CD14-positive monocyte (primary cell): ENCODE measurements around the gene AHCY. TPM values are rescaled to one million over a fixed set of nuclear protein-coding genes. Genes with fewer than 3 reads are reported as not detected.

Source experiments
- DNase-seq, 3 donors: peaks; one replicate each; pipeline ENCODE4 v3.0.0-alpha.2; 2011 to 2022
- H2AFZ ChIP-seq: 2 replicates; pipeline ENCODE4 v1.6.0; 2012; ENCODE audit warnings: mild to moderate bottlenecking, low read depth, low read length, inconsistent platforms; ENCODE audit not compliant: insufficient read depth, poor library complexity, severe bottlenecking
- H3K27ac ChIP-seq, 2 donors: 1 replicate in 1 of 2; 2 replicates in 1 of 2; pipeline ENCODE4 v1.5.1; 2012 to 2013; ENCODE audit warnings: low read length in 2 of 2, control low read depth in 1 of 2, inconsistent platforms in 1 of 2, low read depth in 1 of 2, mild to moderate bottlenecking in 1 of 2
- H3K27me3 ChIP-seq, 2 donors: one replicate each; pipeline versions ENCODE4 v1.6.0 to v1.6.1; 2011 to 2013; ENCODE audit warnings: low read length in 2 of 2; ENCODE audit not compliant: control insufficient read depth in 2 of 2, insufficient read depth in 2 of 2
- H3K36me3 ChIP-seq, 2 donors: replicated peaks in 1 of 2; 1 replicate in 1 of 2; 2 replicates in 1 of 2; pipeline versions ENCODE4 v1.5.1 to v1.6.1; 2012 to 2013; ENCODE audit warnings: low read length in 2 of 2, control low read depth in 1 of 2, inconsistent platforms in 1 of 2, mild to moderate bottlenecking in 1 of 2; ENCODE audit not compliant: insufficient read depth in 2 of 2, control insufficient read depth in 1 of 2
- H3K4me1 ChIP-seq, 2 donors: 1 replicate in 1 of 2; 2 replicates in 1 of 2; pipeline versions ENCODE4 v1.5.1 to v1.6.1; 2012 to 2013; ENCODE audit warnings: low read length in 2 of 2, control low read depth in 1 of 2, inconsistent platforms in 1 of 2, mild to moderate bottlenecking in 1 of 2, moderate library complexity in 1 of 2; ENCODE audit not compliant: insufficient read depth in 2 of 2, control insufficient read depth in 1 of 2
- H3K4me2 ChIP-seq: replicated peaks from 2 replicates; pipeline ENCODE3; 2012; ENCODE audit warnings: low read length, moderate library complexity, mild to moderate bottlenecking; ENCODE audit not compliant: poor library complexity, severe bottlenecking; ENCODE audit errors: extremely low read depth
- H3K4me3 ChIP-seq, 3 experiments: fragments of 200-600 bp in 1 of 3; sonication (generic) in 1 of 3; replicated peaks in 1 of 3; 1 replicate in 2 of 3; 2 replicates in 1 of 3; pipeline ENCODE4 v1.5.1; 2011 to 2013; ENCODE audit warnings: low read length in 3 of 3, mild to moderate bottlenecking in 3 of 3, control low read depth in 2 of 3, low read depth in 2 of 3, inconsistent platforms in 1 of 3, moderate library complexity in 1 of 3
- H3K79me2 ChIP-seq: 2 replicates; pipeline ENCODE4 v1.6.0; 2012; ENCODE audit warnings: mild to moderate bottlenecking, control low read depth, inconsistent platforms, low read length, moderate library complexity; ENCODE audit not compliant: insufficient read depth
- H3K9ac ChIP-seq: 2 replicates; pipeline ENCODE4 v1.6.0; 2017; ENCODE audit warnings: low read length, mild to moderate bottlenecking; ENCODE audit not compliant: insufficient read depth, poor library complexity, severe bottlenecking
- H3K9me3 ChIP-seq, 2 donors: replicated peaks in 1 of 2; 1 replicate in 1 of 2; 2 replicates in 1 of 2; pipeline versions ENCODE4 v1.5.1 to v1.6.1; 2012 to 2013; ENCODE audit warnings: low read length in 2 of 2, control low read depth in 1 of 2; ENCODE audit not compliant: control insufficient read depth in 1 of 2, insufficient read depth in 1 of 2
- H4K20me1 ChIP-seq: 2 replicates; pipeline ENCODE4 v1.6.0; 2012; ENCODE audit warnings: mild to moderate bottlenecking, low read length, control low read depth, moderate library complexity; ENCODE audit not compliant: insufficient read depth
- H3K27ac Mint-ChIP-seq, 7 donors: one replicate each; pipeline ENCODE4 v1.8.0; 2020; ENCODE audit warnings: mild to moderate bottlenecking in 7 of 7, mixed read lengths in 7 of 7, moderate library complexity in 6 of 7, inconsistent platforms in 2 of 7
- H3K27me3 Mint-ChIP-seq, 3 donors: one replicate each; pipeline ENCODE4 v1.8.0; 2021 to 2022; ENCODE audit warnings: low read depth in 3 of 3, mild to moderate bottlenecking in 3 of 3, mixed read lengths in 3 of 3, moderate library complexity in 3 of 3, inconsistent platforms in 1 of 3
- H3K36me3 Mint-ChIP-seq, 2 donors: one replicate each; pipeline ENCODE4 v1.8.0; 2020; ENCODE audit warnings: mixed read lengths in 2 of 2, inconsistent platforms in 1 of 2, mild to moderate bottlenecking in 1 of 2
- H3K4me1 Mint-ChIP-seq: one replicate; pipeline ENCODE4 v1.8.0; 2020; ENCODE audit warnings: mild to moderate bottlenecking, mixed read lengths
- H3K4me3 Mint-ChIP-seq, 2 donors: one replicate each; pipeline ENCODE4 v1.8.0; 2020; ENCODE audit warnings: mild to moderate bottlenecking in 2 of 2, mixed read lengths in 2 of 2, moderate library complexity in 1 of 2
- H3K9me3 Mint-ChIP-seq, 7 donors: one replicate each; pipeline ENCODE4 v1.8.0; 2020 to 2022; ENCODE audit warnings: mixed read lengths in 7 of 7, mild to moderate bottlenecking in 6 of 7, moderate library complexity in 6 of 7, inconsistent platforms in 2 of 7
- WGBS: methylation state at CpG from one replicate; pipeline ENCODE4 v1.1.5; 2013; ENCODE audit warnings: missing lambda C conversion rate; ENCODE audit not compliant: insufficient coverage; 5-methylcytosine and 5-hydroxymethylcytosine counted together
- intact Hi-C, 2 donors: fragments of 100-400 bp; cut with micrococcal nuclease; formaldehyde crosslinking; loops; one replicate each; pipeline versions ENCODE4 v1.15.0 to v1.15.1; 2023
- polyA plus RNA-seq, 3 donors: library from polyadenylated mRNA; depleted of rRNA in 1 of 3; unstranded in 2 of 3; stranded (reverse) in 1 of 3; fragments of 300-500 nt in 2 of 3; fragments of >200 nt in 1 of 3; fragmentation: Illumina TruSeq in 2 of 3; gene quantifications; 1 replicate in 2 of 3; 2 replicates in 1 of 3; pipeline ENCODE4 v1.2.3, GENCODE V29; 2012 to 2021
- TF ChIP-seq, protein P1 (sequence below): fragments of 200-600 bp; IDR thresholded peaks from one replicate; pipeline ENCODE4 v1.8.0; 2022; ENCODE audit warnings: antibody characterized with exemption, mild to moderate bottlenecking

Gene AHCY
- polyA plus RNA-seq, 3 donors: 35.7 to 42.7 (median 41.1) TPM

DNA sequence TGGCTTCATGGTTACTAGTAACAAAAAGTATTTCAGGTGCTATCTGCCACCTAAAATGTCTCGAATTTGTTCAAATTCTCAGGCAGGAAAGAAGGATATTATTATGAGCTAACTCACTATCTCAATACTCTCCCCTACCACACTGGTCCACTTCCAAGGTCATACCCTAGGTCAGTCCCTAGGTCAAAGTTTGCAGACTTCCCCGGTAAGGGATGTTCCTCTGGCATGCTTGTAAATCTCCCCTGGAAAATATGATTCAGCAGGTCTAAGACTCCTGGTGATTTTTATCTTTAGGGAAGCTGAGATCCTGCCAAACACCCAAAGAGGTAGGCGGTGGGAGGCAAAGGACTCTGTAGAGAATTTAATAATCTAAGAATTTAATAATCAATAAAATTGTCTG is 6.7 kb downstream of the AHCY start:
- H3K36me3 ChIP-seq: peaks cover 9 to 29% of the 10 kb centered on the region in 2 donors
- Mint-ChIP-seq H3K4me3 (no peak overlapping the region), H3K36me3 (peaks cover 18 to 36% of the 10 kb centered on the region in 2 donors), H3K27ac (no peak overlapping the region), H3K9me3 (peaks cover 0 to 4% (median 0%) of the 10 kb centered on the region in 7 donors), H3K4me1 (peaks cover 15% of the 10 kb centered on the region), H3K27me3 (peaks cover 0 to 3% (median 0%) of the 10 kb centered on the region in 3 donors)
- H3K27ac ChIP-seq: no peak overlapping the region
- peaks cover 45% of the 10 kb centered on the region for H3K79me2 ChIP-seq
- no peak overlapping the region for H3K4me2 ChIP-seq
- no peak for DNase-seq
- intact Hi-C loops: no loop called here
- no peaks in the 10 kb centered on the region for H3K9me3 ChIP-seq
- peaks cover 33 to 36% of the 10 kb centered on the region in 2 donors for H3K4me1 ChIP-seq
- TF ChIP-seq, protein P1, sequence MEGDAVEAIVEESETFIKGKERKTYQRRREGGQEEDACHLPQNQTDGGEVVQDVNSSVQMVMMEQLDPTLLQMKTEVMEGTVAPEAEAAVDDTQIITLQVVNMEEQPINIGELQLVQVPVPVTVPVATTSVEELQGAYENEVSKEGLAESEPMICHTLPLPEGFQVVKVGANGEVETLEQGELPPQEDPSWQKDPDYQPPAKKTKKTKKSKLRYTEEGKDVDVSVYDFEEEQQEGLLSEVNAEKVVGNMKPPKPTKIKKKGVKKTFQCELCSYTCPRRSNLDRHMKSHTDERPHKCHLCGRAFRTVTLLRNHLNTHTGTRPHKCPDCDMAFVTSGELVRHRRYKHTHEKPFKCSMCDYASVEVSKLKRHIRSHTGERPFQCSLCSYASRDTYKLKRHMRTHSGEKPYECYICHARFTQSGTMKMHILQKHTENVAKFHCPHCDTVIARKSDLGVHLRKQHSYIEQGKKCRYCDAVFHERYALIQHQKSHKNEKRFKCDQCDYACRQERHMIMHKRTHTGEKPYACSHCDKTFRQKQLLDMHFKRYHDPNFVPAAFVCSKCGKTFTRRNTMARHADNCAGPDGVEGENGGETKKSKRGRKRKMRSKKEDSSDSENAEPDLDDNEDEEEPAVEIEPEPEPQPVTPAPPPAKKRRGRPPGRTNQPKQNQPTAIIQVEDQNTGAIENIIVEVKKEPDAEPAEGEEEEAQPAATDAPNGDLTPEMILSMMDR: no peak
- no peak overlapping the region for H3K4me3 ChIP-seq
- H4K20me1 ChIP-seq: peaks cover 4% of the 10 kb centered on the region
- 83% methylated on average over 1 of the region's 3 CpGs for WGBS
- no peak overlapping the region for H3K9ac ChIP-seq
- no peak overlapping the region for H2AFZ ChIP-seq
- H3K27me3 ChIP-seq: no peaks in the 10 kb centered on the region

DNA sequence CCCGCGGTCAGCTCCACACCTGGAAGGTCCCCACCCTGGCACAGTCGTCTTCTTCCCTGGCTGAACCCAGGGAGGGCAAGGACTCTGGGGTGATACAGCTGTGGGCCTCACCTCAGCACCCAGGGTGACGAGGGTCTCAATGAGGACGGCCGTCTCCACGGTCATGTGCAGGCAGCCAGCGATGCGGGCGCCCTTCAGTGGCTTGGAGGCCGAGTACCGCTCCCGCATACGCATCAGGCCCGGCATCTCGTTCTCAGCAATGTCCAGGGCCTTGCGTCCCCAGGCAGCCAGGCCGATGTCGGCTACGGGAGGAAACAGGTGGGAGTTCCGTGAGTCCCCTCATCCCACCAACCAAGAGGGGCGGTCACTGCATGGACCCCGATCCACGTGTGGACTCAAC is 7.9 kb downstream of the AHCY start:
- peaks cover 4% of the 10 kb centered on the region for H4K20me1 ChIP-seq
- no peak overlapping the region for H3K4me3 Mint-ChIP-seq
- DNase-seq: no peak
- H2AFZ ChIP-seq: no peak overlapping the region
- H3K79me2 ChIP-seq: peaks cover 33% of the 10 kb centered on the region
- H3K9ac ChIP-seq: no peak overlapping the region
- peaks cover 11% of the 10 kb centered on the region for H3K4me1 Mint-ChIP-seq
- H3K36me3 Mint-ChIP-seq: peaks cover 30 to 48% of the 10 kb centered on the region in 2 donors
- H3K36me3 ChIP-seq: peaks cover 20 to 41% of the 10 kb centered on the region in 2 donors
- 96% methylated on average over 22 of the region's 24 CpGs for WGBS
- no peaks in the 10 kb centered on the region for H3K27me3 ChIP-seq
- intact Hi-C loops: no loop called here
- H3K4me1 ChIP-seq: peaks cover 21 to 24% of the 10 kb centered on the region in 2 donors
- no peak overlapping the region for H3K27ac Mint-ChIP-seq
- H3K4me2 ChIP-seq: no peak overlapping the region
- no peak overlapping the region for H3K4me3 ChIP-seq
- TF ChIP-seq, protein P1: no peak
- H3K27ac ChIP-seq: no peak overlapping the region
- peaks cover 0 to 4% (median 0%) of the 10 kb centered on the region in 7 donors for H3K9me3 Mint-ChIP-seq
- peaks cover 0 to 7% (median 0%) of the 10 kb centered on the region in 3 donors for H3K27me3 Mint-ChIP-seq
- H3K9me3 ChIP-seq: no peaks in the 10 kb centered on the region
